ENCODE measurements around the gene AGAP2.

Gene AGAP2

GRCh38 chr12:57767876-57768275, 29.3 kb upstream of the AGAP2 start:
- no peak for DNase-seq (ENCODE audit: low spot score)
- FAIRE-seq: no peak

DNA sequence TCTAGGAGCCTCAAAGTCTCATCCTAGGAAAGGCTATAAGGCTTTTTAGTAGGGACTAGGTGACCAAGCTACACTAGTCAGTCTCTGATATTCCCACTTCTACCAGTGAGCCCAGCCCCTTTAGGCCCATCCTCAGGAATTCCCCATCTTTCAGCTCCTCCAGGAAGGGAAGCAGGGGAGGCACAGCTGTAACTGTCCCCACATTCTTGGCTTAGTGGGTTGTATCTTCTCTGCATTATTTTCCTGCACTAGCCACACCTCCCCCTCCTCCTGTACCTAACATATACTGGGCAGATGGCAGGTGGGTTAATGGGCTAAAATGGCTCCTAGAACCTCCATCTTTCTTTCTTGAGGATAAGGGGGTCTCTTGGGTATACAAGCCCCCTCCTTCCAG, 28.8 kb upstream of the AGAP2 start:
- DNase-seq (ENCODE audit: low spot score) (no peak), FAIRE-seq (no peak)

DNA sequence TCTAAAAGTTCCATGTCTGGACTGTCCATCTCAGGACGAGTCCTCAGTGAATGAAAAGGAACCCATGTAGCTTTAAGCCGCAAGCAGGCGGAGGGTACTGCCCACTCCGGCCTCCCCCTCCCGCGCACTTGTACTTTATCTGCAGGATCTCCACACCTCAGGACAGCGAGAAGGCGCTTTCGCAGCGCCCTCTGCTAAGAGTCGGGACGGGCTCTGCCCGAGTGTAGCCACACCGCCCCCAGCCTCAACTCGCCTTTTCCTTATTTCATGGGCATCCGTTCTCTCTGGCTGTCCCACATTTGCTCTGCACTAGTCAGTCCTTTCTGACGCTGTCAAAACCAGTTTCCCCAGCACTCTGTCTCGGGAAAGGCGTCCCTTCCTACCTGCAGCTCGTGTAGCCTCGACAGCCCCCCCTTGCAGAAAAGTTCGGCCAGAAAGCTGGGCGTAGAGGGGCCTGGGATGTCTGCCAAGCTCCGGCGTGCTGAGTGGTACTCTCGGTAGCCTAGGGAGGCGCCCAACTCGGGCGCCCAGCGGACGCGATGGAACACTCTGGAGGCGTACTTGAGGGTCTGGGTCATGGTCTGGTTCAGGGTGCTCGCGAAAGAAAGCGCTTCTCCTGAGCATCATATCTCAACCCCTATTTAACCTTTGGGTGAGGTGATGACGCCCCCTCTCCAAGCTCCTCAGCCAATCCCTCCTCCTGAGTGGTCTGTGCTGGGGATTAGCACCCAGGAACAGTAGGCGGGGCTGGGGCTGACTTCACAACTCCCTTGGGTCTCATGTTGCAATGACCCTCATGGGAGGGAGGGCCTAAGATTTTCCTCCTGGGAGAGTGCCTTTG, 28.1 kb upstream of the AGAP2 start, which contains the start of gene CYP27B1:
CYP27B1 (minus strand) TSS at position 615 of the 841 bp plus-strand sequence; CDS start at position 578, 37 bp downstream.
- FAIRE-seq: no peak

GRCh38 chr12:57765698-57766463, 27.3 kb upstream of the AGAP2 start:
- no peak for FAIRE-seq
- no peak for DNase-seq (ENCODE audit: low spot score)

More for the DNA sequence above, 28.1 kb upstream of the AGAP2 start, which contains the start of gene CYP27B1:
- DNase-seq (ENCODE audit: low spot score): no peak

DNA sequence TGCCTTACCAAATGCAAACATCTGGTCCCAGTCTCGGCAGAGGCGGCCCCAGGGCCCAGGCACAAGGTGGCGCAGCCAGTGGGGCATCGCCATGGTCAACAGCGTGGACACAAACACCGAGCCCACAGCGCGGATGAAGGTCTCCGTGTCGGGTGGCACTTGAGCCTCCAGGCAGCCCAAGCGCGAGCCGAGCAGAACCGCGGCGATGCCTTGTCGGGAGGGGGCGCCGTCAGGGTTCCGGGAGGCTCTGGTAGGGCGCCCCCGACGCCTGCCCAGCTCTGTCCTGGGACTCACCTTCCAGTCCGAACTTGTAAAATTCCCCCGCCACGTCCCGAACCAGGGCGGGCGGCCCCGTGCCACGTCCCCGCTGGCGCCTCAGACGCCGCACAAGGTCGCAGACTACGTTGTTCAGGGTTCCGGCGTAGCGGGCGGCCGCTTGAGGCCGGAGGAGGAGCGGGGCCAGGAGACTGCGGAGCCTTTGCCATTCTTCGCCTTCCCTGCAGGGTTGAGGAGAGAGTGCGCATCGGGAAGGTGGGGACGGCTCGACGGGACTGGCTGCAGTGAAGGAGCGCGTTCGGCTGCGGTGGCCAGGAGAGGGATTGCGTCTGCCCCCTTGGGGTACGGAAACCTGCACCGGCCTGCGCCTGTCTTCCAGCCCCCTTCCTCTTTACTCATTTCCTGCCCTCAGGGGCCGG, 26.6 kb upstream of the AGAP2 start:
- DNase-seq (ENCODE audit: low spot score): no peak
- FAIRE-seq: no peak

DNA sequence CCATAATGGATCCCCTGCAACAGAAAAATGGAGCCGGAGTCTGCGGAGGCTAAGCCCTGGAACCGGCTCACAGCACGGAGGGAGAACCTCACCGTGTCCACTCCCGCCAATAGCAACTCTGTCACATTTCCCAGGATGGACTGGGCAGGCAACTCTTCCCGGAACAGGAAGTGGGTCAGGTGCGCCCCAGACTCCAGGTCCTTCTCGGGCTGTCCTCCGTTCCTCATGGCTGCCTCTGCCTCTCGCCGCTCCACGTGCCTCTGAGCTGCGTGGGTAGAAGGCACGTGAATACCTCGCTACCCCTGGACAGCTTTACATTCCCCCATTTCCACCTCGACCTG, 26.1 kb upstream of the AGAP2 start:
- FAIRE-seq: no peak
- no peak for DNase-seq (ENCODE audit: low spot score)

- FAIRE-seq (no peak), DNase-seq (ENCODE audit: low spot score) (no peak)
Observed at GRCh38 chr12:57763881-57764661, 25.5 kb upstream of the AGAP2 start.

GRCh38 chr12:57762463-57762862, 23.9 kb upstream of the AGAP2 start:
- no peak for DNase-seq (ENCODE audit: low spot score)
- FAIRE-seq: no peak

DNA sequence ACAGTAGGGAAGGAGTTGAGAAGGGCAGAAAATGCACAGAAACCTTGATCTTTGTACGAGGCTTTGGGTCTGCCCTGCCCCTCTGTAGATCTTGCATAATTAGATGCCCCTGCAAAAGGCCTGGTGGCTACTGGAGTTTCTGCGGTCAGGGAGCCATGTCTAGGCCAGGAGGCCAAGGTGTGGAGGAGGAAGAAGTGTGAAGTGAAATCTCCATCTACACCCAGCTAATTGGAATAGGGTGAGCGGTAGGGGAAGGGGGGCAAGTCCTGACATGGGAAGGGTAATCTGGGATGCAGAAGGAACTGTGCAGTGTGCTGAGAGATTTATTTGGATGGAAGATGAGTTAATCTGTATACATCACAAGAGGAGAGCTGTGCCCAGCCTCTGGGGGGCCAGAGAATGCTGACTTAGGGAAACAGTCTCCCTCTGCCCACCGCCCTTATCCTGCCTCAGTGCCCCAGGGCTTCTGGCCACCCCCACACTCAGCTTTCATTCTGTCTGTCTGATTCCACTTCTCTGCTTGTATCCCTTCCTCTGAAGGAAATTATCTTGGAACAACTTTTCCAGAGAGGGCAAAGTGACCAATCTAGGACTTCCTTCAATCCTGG, 23.0 kb upstream of the AGAP2 start:
- FAIRE-seq (no peak), DNase-seq (ENCODE audit: low spot score) (no peak)

DNA sequence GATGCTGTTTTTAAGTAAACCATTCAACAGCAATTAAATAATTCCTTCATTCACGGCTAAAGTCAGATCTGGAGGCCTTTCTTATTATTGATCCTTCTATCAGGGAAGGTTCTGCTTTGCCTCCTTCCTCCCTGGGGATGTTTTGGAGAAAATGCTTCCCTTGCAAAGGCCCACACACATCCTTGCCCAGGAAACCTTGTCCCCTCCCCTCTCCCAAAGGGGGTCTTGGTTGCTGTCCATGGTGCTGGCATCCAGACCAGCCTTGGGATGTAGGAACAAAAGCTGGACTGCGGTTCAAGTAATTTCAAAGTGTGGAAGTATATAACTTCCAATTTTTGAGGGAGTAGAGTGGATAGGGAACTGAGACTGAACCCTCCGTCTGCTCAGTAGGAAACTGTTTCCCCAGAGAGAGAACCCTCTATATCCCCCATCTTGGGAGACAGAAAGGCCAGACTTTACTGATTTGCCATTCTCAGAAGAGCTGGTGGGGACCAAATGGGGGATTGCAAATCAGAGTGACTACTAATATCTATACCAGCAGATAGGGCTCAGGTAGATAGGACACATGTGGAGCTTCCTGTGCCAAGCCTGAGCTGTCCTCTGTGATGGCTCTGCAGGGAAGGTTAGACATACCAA, 21.9 kb upstream of the AGAP2 start:
- DNase-seq (ENCODE audit: low spot score) (no peak), FAIRE-seq (no peak)

DNA sequence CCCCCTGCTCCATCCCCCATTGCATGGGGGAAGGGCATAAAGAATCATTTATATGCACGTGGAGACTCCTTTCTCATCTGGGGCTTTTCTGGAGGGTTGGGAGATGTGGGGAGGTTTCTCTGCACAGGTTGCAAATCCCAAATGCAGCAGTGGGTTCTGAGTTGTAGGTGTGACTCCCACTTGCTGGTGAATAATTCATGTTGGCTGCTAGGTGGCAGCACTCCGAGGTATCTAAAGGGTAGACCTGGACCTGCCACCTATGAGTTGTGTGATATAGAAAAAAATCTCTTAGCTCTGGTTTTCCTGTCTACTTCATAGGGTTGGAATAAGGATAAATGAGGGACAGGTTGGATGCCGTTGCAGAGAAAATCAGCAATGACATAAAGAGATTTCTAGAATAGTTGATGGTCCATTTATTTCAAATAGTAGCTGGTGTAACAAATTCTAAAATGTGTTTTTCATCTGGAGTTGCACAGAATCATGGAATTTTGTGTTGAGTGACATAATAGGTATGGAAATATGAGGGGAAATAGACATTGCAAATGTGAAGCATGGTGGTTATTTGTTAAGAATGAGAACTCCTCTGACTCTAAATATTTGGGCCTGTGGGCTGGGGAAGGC, 20.9 kb upstream of the AGAP2 start:
- FAIRE-seq (no peak), DNase-seq (ENCODE audit: low spot score) (no peak)

- DNase-seq (ENCODE audit: low spot score): no peak
- no peak for FAIRE-seq
Observed at GRCh38 chr12:57758552-57759359, 20.2 kb upstream of the AGAP2 start.

DNA sequence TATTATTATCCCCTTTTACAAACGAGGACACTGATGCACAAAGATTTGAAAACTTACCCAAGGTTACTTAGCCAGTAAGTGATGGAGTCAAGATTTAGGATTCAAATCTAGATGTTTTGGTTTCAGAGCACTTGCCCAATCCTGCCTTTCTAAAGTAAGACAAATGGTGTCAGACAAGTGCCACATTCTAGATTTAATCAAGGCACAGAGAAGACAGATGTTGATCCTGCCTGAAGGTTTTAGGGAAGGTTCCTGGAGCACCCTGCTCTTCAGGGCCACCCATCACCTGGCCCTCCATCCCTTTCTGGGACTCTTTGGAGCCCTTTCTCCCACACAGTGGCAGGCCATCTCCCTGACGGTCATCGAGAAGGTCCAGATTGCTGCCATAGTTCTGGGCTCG, 19.2 kb upstream of the AGAP2 start:
- no peak for FAIRE-seq
- no peak for DNase-seq (ENCODE audit: low spot score)

- no peak for FAIRE-seq
- peak; percentile 82 for DNase-seq (ENCODE audit: low spot score)
Observed at GRCh38 chr12:57756406-57757341, 18.1 kb upstream of the AGAP2 start.

GRCh38 chr12:57755454-57756372, 17.2 kb upstream of the AGAP2 start:
- FAIRE-seq (no peak), DNase-seq (ENCODE audit: low spot score) (no peak)

DNA sequence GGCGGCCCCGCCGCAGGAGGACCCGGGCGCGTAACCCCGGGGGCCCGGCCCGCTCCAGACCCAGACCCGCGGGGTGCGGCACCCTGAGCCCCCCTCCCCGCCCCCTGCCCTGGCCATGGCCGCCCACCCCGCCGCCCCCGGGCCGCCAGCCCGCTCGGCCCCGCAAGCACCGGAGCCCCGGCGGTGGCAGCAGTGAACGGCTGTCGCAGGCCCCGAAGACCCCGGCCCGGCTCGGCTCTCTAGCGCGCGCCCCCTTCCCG, 16.6 kb upstream of the AGAP2 start:
- FAIRE-seq (no peak), DNase-seq (ENCODE audit: low spot score) (no peak)

Data from urothelium cell line (cell line).